ENCODE data around the gene CBX5.

DNA sequence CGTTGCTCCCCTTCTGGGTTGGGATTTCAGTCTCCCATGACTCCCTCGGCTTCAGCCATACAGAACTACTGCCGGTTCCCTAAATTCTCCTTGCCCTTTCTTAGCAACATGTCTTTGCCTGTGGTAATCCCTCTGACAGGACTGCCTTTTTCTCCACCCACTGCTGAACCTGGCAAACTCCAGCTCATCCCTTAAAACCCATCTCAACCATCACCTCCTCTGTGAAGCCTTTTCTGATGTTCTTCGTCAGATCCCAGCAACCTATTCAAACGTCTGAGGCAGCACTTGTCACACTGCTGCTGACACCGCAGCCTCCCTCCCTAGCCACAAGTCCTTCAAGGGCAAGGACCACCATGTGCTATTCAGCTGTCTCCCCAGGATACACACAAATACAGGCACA is 80.9 kb downstream of the CBX5 start:
- TF ChIP-seq, protein P1, sequence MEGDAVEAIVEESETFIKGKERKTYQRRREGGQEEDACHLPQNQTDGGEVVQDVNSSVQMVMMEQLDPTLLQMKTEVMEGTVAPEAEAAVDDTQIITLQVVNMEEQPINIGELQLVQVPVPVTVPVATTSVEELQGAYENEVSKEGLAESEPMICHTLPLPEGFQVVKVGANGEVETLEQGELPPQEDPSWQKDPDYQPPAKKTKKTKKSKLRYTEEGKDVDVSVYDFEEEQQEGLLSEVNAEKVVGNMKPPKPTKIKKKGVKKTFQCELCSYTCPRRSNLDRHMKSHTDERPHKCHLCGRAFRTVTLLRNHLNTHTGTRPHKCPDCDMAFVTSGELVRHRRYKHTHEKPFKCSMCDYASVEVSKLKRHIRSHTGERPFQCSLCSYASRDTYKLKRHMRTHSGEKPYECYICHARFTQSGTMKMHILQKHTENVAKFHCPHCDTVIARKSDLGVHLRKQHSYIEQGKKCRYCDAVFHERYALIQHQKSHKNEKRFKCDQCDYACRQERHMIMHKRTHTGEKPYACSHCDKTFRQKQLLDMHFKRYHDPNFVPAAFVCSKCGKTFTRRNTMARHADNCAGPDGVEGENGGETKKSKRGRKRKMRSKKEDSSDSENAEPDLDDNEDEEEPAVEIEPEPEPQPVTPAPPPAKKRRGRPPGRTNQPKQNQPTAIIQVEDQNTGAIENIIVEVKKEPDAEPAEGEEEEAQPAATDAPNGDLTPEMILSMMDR (conservative IDR thresholded peaks at IDR 0.05; ENCODE audit: low read length), result no peak
- TF ChIP-seq EZH2phosphoT487 (IDR thresholded peaks at IDR 0.05; ENCODE audit: borderline replicate concordance, low read depth, low read length), result no peak
